HG03135 (cell line): ENCODE measurements around the gene CHCHD6.

Experiments
- ATAC-seq: cut with Tn5 transposase; IDR thresholded peaks from one replicate; pipeline ENCODE4 v1.9.1; 2021; ENCODE audit warnings: mild to moderate bottlenecking, moderate library complexity; ENCODE audit not compliant: unreplicated experiment

CHCHD6 gene

GRCh38 chr3:127002195-127003174 is 298.4 kb downstream of the CHCHD6 start:
- ATAC-seq: no peak

- no peak for ATAC-seq
These were observed 299.1 kb downstream of the CHCHD6 start for GRCh38 chr3:127003175-127003555.

DNA sequence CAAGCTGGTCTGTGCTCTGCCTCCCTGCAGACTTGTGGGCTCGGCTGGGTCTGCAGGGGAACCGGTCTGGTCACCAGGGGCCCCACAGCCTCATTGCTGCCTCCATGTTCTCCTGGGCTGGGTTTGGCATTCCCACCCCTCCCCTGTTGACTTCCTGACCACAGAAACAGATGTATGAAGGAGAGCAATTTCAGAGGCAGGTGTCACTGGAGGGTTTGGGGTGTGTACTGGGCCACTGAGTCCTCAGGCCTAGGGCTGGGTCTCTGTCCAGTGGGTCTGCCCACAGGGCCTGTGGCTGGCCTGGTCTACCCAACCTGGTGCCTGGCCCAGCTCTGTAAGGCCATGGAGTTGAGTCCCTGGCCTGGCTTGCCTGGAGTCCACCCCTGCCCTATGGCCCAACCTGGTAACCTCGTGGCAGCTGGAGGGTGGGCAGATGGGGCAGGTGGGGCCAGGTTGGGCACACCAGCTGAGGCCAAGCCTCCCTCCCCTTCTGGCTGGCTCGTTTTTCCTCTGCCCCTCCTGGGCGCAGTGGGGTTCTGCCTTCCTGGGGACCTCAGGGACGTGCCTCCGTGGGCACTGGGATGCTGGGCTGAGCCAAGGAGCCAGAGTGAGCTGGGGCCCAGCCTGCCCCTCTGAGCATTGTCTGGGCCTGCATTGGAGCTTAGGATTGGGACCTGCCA is 299.7 kb downstream of the CHCHD6 start:
- no peak for ATAC-seq

GRCh38 chr3:127004641-127005397 is 300.8 kb downstream of the CHCHD6 start:
- ATAC-seq: no peak

DNA sequence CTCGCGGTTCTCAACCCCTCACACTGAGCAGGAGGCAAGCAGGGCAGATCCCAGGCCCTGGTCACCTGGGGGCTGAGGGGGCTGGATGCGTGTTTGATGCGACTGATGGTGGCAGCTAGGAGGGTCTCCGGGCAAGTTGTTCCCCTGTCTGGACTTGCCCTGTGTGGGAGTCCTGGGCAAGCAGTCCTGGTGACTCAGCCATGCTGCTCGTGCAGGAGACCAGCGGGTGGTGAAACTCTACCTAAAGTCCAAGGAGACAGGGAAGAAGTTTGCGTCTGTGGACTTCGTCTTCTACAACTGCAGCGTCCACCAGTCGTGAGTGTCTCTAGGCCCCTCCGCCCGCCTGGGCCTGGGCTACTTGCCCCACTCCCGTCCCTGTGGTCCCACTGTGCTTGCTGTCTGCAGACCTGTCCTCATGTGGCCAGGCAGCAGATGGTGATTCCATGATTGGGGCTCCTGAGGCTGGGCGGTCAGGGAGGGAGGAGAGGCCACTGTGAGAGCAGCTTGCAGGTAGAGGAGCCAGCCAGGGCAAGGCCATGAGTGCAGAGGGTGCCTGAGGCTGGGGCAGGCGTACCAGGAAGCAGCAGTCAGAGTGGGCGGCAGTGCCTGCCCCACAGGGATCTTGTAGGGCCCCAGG is 301.9 kb downstream of the CHCHD6 start:
- ATAC-seq: no peak

DNA sequence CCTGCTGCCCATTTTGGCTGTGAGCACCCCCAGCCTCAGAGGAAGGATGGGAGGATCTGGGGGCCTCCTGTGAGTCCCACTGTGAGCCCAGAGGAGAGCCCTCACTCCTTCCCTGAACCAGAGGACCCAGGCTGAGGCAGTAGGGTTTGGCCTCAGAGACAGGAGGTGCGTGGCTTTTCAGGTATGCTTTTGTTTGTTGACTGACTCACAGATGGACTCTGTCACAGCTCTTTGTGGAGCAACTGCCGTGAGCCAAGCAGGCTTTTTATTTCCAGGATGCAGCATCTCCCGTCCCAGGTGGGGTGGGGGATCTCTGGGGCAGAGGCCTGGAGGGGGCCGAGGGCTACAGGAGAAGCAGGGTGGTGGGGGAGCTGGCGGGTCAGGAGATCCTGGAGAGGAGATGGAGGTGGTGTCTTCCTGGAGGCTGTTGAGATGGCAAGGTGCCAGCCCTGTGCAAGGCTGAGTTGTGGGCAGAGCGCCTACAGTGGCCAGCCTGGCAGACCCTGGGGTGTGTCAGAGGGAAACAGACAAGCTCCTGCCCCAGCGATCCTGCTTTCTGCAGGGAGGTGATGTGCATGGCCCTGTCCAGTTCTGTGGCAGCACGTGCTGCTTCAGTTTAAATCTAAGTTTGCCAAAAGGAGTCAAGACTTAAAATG is 302.9 kb downstream of the CHCHD6 start:
- no peak for ATAC-seq

DNA sequence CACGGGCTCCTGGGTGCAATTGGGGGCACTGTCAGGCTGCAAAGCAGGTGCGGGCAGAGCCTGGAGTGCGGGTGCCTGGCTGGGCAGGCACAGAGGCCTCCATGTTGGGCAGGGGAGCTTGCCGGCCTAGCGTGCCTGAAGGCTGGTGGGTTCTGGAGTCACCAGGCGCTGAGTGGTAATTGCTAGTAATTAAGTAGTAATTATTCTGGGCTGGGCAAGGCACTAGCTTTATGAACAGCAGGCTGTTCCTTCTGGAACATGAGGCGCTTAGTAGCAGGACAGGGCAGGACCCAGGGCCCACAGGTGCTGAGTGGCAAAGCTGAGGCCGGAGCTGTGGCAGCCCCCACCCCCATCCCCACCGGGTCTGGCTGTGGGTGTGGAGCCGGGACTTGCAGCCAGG is 304.2 kb downstream of the CHCHD6 start:
- ATAC-seq: no peak

- no peak for ATAC-seq
These were observed 305.5 kb downstream of the CHCHD6 start for GRCh38 chr3:127009531-127009930.
